ENCODE data around the gene PCSK1. TPM values are rescaled to one million over a fixed set of nuclear protein-coding genes. Genes with fewer than 3 reads are reported as not detected.

Gene PCSK1
- total RNA-seq, 1 experiment from 2014 or later: not detected

- POLR2A ChIA-PET: no interaction called here
- CTCF ChIA-PET: interaction anchor here (0.7 to 1.5 kb wide), 2 partner anchors 20 to 95 kb away, joined by 3 to 4 read pairs; no protein-coding TSS in a partner anchor
Measured at GRCh38 chr5:96440185-96440538, 7.1 kb upstream of the PCSK1 start.

GRCh38 chr5:96439477-96440184 lies 6.6 kb upstream of the PCSK1 start:
- peaks cover 72% of the 10 kb centered on the region for H3K27me3 ChIP-seq (ENCODE audit: insufficient read depth, low read length)
- DNase-seq (ENCODE audit: low read depth, low spot score): no peak
- no peaks in the 10 kb centered on the region for H4K20me1 ChIP-seq (ENCODE audit: insufficient read depth)
- H3K4me2 ChIP-seq (ENCODE audit: low read length): no peak overlapping the region
- ChIA-PET RAD21 (ENCODE audit: low non-redundant PET in 1 of 2, low total read pairs in 2 of 2, uncharacterized antibody in 2 of 2, unreplicated experiment in 2 of 2) (no interaction called here), POLR2A (no interaction called here), CTCF (interaction anchor here (0.7 to 1.5 kb wide), 2 partner anchors 21 to 95 kb away, joined by 3 to 4 read pairs; no protein-coding TSS in a partner anchor)
- no peak overlapping the region for H2AFZ ChIP-seq (ENCODE audit: low read depth, low read length, poor library complexity, severe bottlenecking)
- H3K79me2 ChIP-seq (ENCODE audit: insufficient read depth, low read length): no peaks in the 10 kb centered on the region
- no TSS peak for BruUV-seq (replicated peaks)
- H3K9me3 ChIP-seq (ENCODE audit: control insufficient read depth in 1 of 2, insufficient read depth in 1 of 2, low read depth in 1 of 2, low read length in 2 of 2): no peaks in the 10 kb centered on the region
- ATAC-seq: no peak
- H3K36me3 ChIP-seq (ENCODE audit: control insufficient read depth in 1 of 2, insufficient read depth in 2 of 2, low read length in 2 of 2): no peaks in the 10 kb centered on the region
- H3K9me2 ChIP-seq (ENCODE audit: insufficient read depth): no peaks in the 10 kb centered on the region
- no peak overlapping the region for H3K27ac ChIP-seq (ENCODE audit: low read depth, low read length)
- H3K9ac ChIP-seq (ENCODE audit: low read length): no peak overlapping the region
- no peak for TF ChIP-seq SIN3A (IDR thresholded peaks at IDR 0.05; ENCODE audit: low read depth)
- TF ChIP-seq ZBTB33 (IDR thresholded peaks at IDR 0.05; ENCODE audit: extremely low read depth, insufficient replicate concordance, low read length): no peak
- TF ChIP-seq ATF3 (IDR thresholded peaks at IDR 0.05): no peak
- peak in 2 of 3 experiments; percentile 18 to 34; a peak in 2 of 6 replicates for TF ChIP-seq CTCF (IDR thresholded peaks at IDR 0.05 in 2 of 3, conservative IDR thresholded peaks at IDR 0.05 in 1 of 3; ENCODE audit: borderline replicate concordance in 1 of 3, insufficient read depth in 1 of 3, low read depth in 2 of 3, low read length in 2 of 3)
- TF ChIP-seq RAD21 (IDR thresholded peaks at IDR 0.05; ENCODE audit: low read depth): peak; percentile 16; the same call in 1 of the 2 replicates
- no peak for TF ChIP-seq FOSL1 (IDR thresholded peaks at IDR 0.05; ENCODE audit: low read depth)
- no peak for TF ChIP-seq CBX3 (IDR thresholded peaks at IDR 0.05; ENCODE audit: low read depth)
- intact Hi-C loops (cut with micrococcal nuclease): no loop called here
- no peak overlapping the region for H3K4me3 ChIP-seq (replicated peaks in 1 of 2; ENCODE audit: low read depth in 1 of 2, low read length in 2 of 2)
- H3K4me1 ChIP-seq (ENCODE audit: control insufficient read depth in 1 of 2, insufficient read depth in 2 of 2, low read length in 2 of 2): no peaks in the 10 kb centered on the region

More at GRCh38 chr5:96440185-96440538, 7.1 kb upstream of the PCSK1 start:
- BruUV-seq (replicated peaks): no TSS peak
- no peak for ATAC-seq
- Histone ChIP-seq H3K4me2 (ENCODE audit: low read length) (no peak overlapping the region), H3K4me1 (ENCODE audit: control insufficient read depth in 1 of 2, insufficient read depth in 2 of 2, low read length in 2 of 2) (no peaks in the 10 kb centered on the region), H2AFZ (ENCODE audit: low read depth, low read length, poor library complexity, severe bottlenecking) (no peak overlapping the region), H3K9me2 (ENCODE audit: insufficient read depth) (no peaks in the 10 kb centered on the region), H3K36me3 (ENCODE audit: control insufficient read depth in 1 of 2, insufficient read depth in 2 of 2, low read length in 2 of 2) (no peaks in the 10 kb centered on the region), H3K79me2 (ENCODE audit: insufficient read depth, low read length) (no peaks in the 10 kb centered on the region), H3K27me3 (ENCODE audit: insufficient read depth, low read length) (peaks cover 77% of the 10 kb centered on the region), H3K9me3 (ENCODE audit: control insufficient read depth in 1 of 2, insufficient read depth in 1 of 2, low read depth in 1 of 2, low read length in 2 of 2) (no peaks in the 10 kb centered on the region), H3K27ac (ENCODE audit: low read depth, low read length) (no peak overlapping the region), H3K4me3 (replicated peaks in 1 of 2; ENCODE audit: low read depth in 1 of 2, low read length in 2 of 2) (no peak overlapping the region), H4K20me1 (ENCODE audit: insufficient read depth) (no peaks in the 10 kb centered on the region), H3K9ac (ENCODE audit: low read length) (no peak overlapping the region)
- DNase-seq (ENCODE audit: low read depth, low spot score): no peak
- TF ChIP-seq MAX (IDR thresholded peaks at IDR 0.05) (no peak), ZFX (IDR thresholded peaks at IDR 0.05) (no peak), RAD21 (IDR thresholded peaks at IDR 0.05; ENCODE audit: low read depth) (no peak), ATF3 (IDR thresholded peaks at IDR 0.05) (no peak), CBX3 (IDR thresholded peaks at IDR 0.05; ENCODE audit: low read depth) (no peak), POLR2AphosphoS5 (IDR thresholded peaks at IDR 0.05; ENCODE audit: low read depth, low read length) (no peak), EGR1 (IDR thresholded peaks at IDR 0.05; ENCODE audit: low read depth) (no peak), FOSL1 (IDR thresholded peaks at IDR 0.05; ENCODE audit: low read depth) (no peak), ZNF274 (IDR thresholded peaks at IDR 0.05; ENCODE audit: low read depth, low read length) (no peak), JUND (IDR thresholded peaks at IDR 0.05) (no peak)
- intact Hi-C loops (cut with micrococcal nuclease): no loop called here
- RAD21 ChIA-PET (ENCODE audit: low non-redundant PET in 1 of 2, low total read pairs in 2 of 2, uncharacterized antibody in 2 of 2, unreplicated experiment in 2 of 2): no interaction called here

Measured in HCT116 (cell line).